Astrocyte of the spinal cord (primary cell): ENCODE measurements around the gene ZNF75A.

Experiments used
- DNase-seq: peaks from one replicate; pipeline ENCODE4 v3.0.0; 2011; ENCODE audit warnings: low read depth, low spot score
- H3K4me3 ChIP-seq: 2 replicates; pipeline ENCODE4 v1.5.1; 2011; ENCODE audit warnings: low read depth, mild to moderate bottlenecking, low read length, moderate library complexity
- in situ Hi-C: cut with HindIII; loops from 2 replicates; pipeline ENCODE4 v1.10.0; 2017; ENCODE audit warnings: low sequenced_read_pairs
- TF ChIP-seq, protein P1 (sequence below): IDR thresholded peaks from 2 replicates; pipeline ENCODE4 v1.5.1; 2012; ENCODE audit warnings: low read depth, mild to moderate bottlenecking, low read length, inconsistent platforms

ZNF75A gene

GRCh38 chr16:3285131-3285530, 20.2 kb upstream of the ZNF75A start:
- TF ChIP-seq, protein P1, sequence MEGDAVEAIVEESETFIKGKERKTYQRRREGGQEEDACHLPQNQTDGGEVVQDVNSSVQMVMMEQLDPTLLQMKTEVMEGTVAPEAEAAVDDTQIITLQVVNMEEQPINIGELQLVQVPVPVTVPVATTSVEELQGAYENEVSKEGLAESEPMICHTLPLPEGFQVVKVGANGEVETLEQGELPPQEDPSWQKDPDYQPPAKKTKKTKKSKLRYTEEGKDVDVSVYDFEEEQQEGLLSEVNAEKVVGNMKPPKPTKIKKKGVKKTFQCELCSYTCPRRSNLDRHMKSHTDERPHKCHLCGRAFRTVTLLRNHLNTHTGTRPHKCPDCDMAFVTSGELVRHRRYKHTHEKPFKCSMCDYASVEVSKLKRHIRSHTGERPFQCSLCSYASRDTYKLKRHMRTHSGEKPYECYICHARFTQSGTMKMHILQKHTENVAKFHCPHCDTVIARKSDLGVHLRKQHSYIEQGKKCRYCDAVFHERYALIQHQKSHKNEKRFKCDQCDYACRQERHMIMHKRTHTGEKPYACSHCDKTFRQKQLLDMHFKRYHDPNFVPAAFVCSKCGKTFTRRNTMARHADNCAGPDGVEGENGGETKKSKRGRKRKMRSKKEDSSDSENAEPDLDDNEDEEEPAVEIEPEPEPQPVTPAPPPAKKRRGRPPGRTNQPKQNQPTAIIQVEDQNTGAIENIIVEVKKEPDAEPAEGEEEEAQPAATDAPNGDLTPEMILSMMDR: no peak
- H3K4me3 ChIP-seq: peak overlapping the region; percentile 98
- in situ Hi-C loops: no loop called here
- no peak for DNase-seq

GRCh38 chr16:3289998-3290673, 15.2 kb upstream of the ZNF75A start:
- in situ Hi-C loops: no loop called here
- no peak for DNase-seq
- TF ChIP-seq, protein P1: no peak

GRCh38 chr16:3292604-3293003, 12.7 kb upstream of the ZNF75A start:
- no peak for DNase-seq
- in situ Hi-C loops: no loop called here
- no peak overlapping the region for H3K4me3 ChIP-seq
- TF ChIP-seq, protein P1: no peak

More at GRCh38 chr16:3289998-3290673, 15.2 kb upstream of the ZNF75A start:
- H3K4me3 ChIP-seq: no peak overlapping the region

- TF ChIP-seq, protein P1: no peak
- DNase-seq: no peak
- H3K4me3 ChIP-seq: no peak overlapping the region
- in situ Hi-C loops: no loop called here
These were observed 10.1 kb upstream of the ZNF75A start for GRCh38 chr16:3295209-3295608.

DNA sequence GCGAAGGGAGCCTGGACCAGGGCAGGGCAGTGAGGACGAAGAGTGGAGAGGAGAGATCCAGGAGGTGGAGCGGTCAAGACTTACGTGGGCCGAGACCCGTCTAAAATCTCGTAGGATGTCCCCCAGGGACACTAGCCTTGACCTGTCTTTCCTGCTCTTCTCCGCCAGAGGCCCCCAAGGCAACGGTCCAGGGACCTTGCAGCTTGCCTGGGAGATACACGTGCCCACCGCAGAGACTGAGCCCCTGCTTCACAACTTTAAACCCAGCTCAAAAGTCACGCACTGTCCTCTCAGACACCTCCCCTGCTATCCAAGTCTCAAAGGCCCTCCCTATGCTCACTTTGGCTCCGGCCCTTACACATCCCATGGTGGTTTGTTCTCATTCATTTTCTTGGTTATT, 9.5 kb upstream of the ZNF75A start:
- TF ChIP-seq, protein P1: no peak
- in situ Hi-C loops: no loop called here
- H3K4me3 ChIP-seq: no peak overlapping the region
- DNase-seq: no peak

- peak overlapping the region; percentile 72 for H3K4me3 ChIP-seq
- DNase-seq: no peak
- TF ChIP-seq, protein P1: no peak
- in situ Hi-C loops: no loop called here
These were observed 927 bp upstream of the ZNF75A start for GRCh38 chr16:3304370-3304769.
